Neural cell (in vitro differentiated cells): Measurements from ENCODE around the gene OCRL.

Experiments
- EP300 ChIP-seq: fragments of 450-650 bp; conservative IDR thresholded peaks from 2 replicates; pipeline ENCODE4 v1.6.1; 2014; ENCODE audit warnings: antibody characterized with exemption, mild to moderate bottlenecking, moderate library complexity; ENCODE audit not compliant: poor library complexity, severe bottlenecking
- POLR2AphosphoS5 ChIP-seq: IDR thresholded peaks from 2 replicates; pipeline ENCODE4 v1.6.1; 2012
- SMC3 ChIP-seq: fragments of 450-650 bp; conservative IDR thresholded peaks from 2 replicates; pipeline ENCODE4 v1.6.1; 2014; ENCODE audit warnings: antibody characterized with exemption, mild to moderate bottlenecking, moderate library complexity; ENCODE audit not compliant: poor library complexity
- TAF1 ChIP-seq: IDR thresholded peaks from 2 replicates; pipeline ENCODE4 v1.6.1; 2012; ENCODE audit warnings: low read depth
- TF ChIP-seq, protein P1 (sequence below): fragments of 450-650 bp; IDR thresholded peaks from 2 replicates; pipeline ENCODE4 v1.5.1; 2014; ENCODE audit warnings: antibody characterized with exemption, mild to moderate bottlenecking, moderate library complexity; ENCODE audit not compliant: poor library complexity, severe bottlenecking
- TF ChIP-seq, protein P2 (sequence below): IDR thresholded peaks from 2 replicates; pipeline ENCODE4 v1.6.1; 2012; ENCODE audit warnings: borderline replicate concordance

DNA sequence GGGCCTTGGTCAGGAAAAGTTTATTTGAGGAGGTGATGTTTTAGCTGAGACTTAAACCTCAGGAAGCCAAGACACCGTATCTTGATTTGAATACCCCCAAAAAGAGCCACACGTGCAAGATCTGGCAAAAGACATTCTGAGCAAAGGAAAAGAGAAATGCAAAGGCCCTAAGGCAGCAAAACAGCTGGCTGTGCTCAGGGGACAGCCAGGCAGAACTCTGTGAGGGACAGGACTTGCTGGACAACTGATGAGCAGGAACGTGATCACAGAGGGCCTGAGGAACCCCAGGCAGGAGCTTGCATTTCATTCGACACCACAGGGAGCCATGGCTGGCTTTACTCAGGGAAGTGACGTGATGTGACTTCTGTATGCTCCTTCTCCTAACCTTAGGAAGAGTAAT is 56.0 kb downstream of the OCRL start:
- TF ChIP-seq, protein P1, sequence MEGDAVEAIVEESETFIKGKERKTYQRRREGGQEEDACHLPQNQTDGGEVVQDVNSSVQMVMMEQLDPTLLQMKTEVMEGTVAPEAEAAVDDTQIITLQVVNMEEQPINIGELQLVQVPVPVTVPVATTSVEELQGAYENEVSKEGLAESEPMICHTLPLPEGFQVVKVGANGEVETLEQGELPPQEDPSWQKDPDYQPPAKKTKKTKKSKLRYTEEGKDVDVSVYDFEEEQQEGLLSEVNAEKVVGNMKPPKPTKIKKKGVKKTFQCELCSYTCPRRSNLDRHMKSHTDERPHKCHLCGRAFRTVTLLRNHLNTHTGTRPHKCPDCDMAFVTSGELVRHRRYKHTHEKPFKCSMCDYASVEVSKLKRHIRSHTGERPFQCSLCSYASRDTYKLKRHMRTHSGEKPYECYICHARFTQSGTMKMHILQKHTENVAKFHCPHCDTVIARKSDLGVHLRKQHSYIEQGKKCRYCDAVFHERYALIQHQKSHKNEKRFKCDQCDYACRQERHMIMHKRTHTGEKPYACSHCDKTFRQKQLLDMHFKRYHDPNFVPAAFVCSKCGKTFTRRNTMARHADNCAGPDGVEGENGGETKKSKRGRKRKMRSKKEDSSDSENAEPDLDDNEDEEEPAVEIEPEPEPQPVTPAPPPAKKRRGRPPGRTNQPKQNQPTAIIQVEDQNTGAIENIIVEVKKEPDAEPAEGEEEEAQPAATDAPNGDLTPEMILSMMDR: no peak
- TF ChIP-seq EP300: no peak
- TF ChIP-seq, protein P2, sequence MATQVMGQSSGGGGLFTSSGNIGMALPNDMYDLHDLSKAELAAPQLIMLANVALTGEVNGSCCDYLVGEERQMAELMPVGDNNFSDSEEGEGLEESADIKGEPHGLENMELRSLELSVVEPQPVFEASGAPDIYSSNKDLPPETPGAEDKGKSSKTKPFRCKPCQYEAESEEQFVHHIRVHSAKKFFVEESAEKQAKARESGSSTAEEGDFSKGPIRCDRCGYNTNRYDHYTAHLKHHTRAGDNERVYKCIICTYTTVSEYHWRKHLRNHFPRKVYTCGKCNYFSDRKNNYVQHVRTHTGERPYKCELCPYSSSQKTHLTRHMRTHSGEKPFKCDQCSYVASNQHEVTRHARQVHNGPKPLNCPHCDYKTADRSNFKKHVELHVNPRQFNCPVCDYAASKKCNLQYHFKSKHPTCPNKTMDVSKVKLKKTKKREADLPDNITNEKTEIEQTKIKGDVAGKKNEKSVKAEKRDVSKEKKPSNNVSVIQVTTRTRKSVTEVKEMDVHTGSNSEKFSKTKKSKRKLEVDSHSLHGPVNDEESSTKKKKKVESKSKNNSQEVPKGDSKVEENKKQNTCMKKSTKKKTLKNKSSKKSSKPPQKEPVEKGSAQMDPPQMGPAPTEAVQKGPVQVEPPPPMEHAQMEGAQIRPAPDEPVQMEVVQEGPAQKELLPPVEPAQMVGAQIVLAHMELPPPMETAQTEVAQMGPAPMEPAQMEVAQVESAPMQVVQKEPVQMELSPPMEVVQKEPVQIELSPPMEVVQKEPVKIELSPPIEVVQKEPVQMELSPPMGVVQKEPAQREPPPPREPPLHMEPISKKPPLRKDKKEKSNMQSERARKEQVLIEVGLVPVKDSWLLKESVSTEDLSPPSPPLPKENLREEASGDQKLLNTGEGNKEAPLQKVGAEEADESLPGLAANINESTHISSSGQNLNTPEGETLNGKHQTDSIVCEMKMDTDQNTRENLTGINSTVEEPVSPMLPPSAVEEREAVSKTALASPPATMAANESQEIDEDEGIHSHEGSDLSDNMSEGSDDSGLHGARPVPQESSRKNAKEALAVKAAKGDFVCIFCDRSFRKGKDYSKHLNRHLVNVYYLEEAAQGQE: no peak
- TF ChIP-seq POLR2AphosphoS5: no peak
- no peak for TF ChIP-seq SMC3
- no peak for TF ChIP-seq TAF1
